Right cardiac atrium (tissue), 5 donors: ENCODE measurements around the gene KHSRP. TPM values are rescaled to one million over a fixed set of nuclear protein-coding genes. Genes with fewer than 3 reads are reported as not detected.

Experiments
- ATAC-seq, 2 donors: fragments of 200-7000 bp; cut with Tn5 transposase; one replicate each; pipeline versions ENCODE4 v1.8.0 to v1.9.1; 2020; ENCODE audit warnings: moderate library complexity in 2 of 2, mild to moderate bottlenecking in 1 of 2
- DNase-seq, 3 donors: peaks; one replicate each; pipeline ENCODE4 v3.0.0-alpha.2; 2020
- H3K27ac ChIP-seq: one replicate; pipeline ENCODE4 v1.5.1; 2013; ENCODE audit warnings: mild to moderate bottlenecking, low read length, control low read depth, moderate library complexity
- H3K27me3 ChIP-seq: one replicate; pipeline ENCODE4 v1.6.1; 2013; ENCODE audit not compliant: control insufficient read depth, insufficient read depth
- H3K4me1 ChIP-seq: one replicate; pipeline ENCODE4 v1.6.1; 2013; ENCODE audit warnings: low read length; ENCODE audit not compliant: control insufficient read depth, insufficient read depth
- H3K4me3 ChIP-seq: one replicate; pipeline ENCODE4 v1.5.1; 2013; ENCODE audit warnings: low read length, control low read depth
- H3K9me3 ChIP-seq: one replicate; pipeline ENCODE4 v1.6.1; 2013; ENCODE audit warnings: low read length; ENCODE audit not compliant: control insufficient read depth
- WGBS: extraction: QIAGEN DNeasy Blood & Tissue Kit; methylation state at CpG from one replicate; pipeline ENCODE4 v1.1.7; 2013; 5-methylcytosine and 5-hydroxymethylcytosine counted together
- intact Hi-C, 4 donors: fragments of 100-400 bp; cut with DNase I; formaldehyde crosslinking; loops; one replicate each; pipeline versions ENCODE4 v1.11.0 to v1.14.0; 2022 to 2023
- microRNA-seq, 2 donors: library from miRNA; unstranded; fragments of <30 nt; microRNA quantifications; one replicate each; pipeline ENCODE4 v1.2.0, GENCODE V29; 2020 to 2021
- polyA plus RNA-seq: library from polyadenylated mRNA; stranded (reverse); fragments of 200-250 nt; gene quantifications from one replicate; pipeline ENCODE4 v1.2.3, GENCODE V29; 2013
- total RNA-seq, 4 donors: library from RNA; stranded (reverse); fragmentation: NEBNext Ultra II Directional; extraction: Animal tissue kit (Norgen Biotek cat#: 25700); gene quantifications; one replicate each; pipeline ENCODE4 v1.2.1, GENCODE V29; 2021
- donor health status: healthy with polysubstance abuse.
- donor health status: DM: no; HTN: yes; CAD: no.
- donor health status: DM: no; HTN: no; CAD: no.
- donor health status: DM: no; HTN: yes; CAD: no; lungs with severe emphysema.
- donor health status: DM: yes; HTN: yes; CAD: no.

Gene KHSRP
- total and polyA plus RNA-seq, 5 donors = 84.8 to 134 (median 109) TPM

GRCh38 chr19:6364353-6364752 is 60.3 kb downstream of the KHSRP start:
- Histone ChIP-seq H3K27me3 (no peaks in the 10 kb centered on the region), H3K9me3 (no peaks in the 10 kb centered on the region), H3K4me1 (peaks cover 4% of the 10 kb centered on the region), H3K4me3 (no peak overlapping the region), H3K27ac (no peak overlapping the region)
- intact Hi-C loops = no loop called here
- DNase-seq (peak in 1 of 3 donors; percentile 66), ATAC-seq (no peak)
- 97% methylated on average over 21 of the region's 21 CpGs for WGBS

Small RNAs within 50 kb of the gene (microRNA-seq; reads per million reads assigned to microRNA genes)
- gene MIR3940 = 0.54 to 1.3 reads per million in 2 donors
- 0 reads per million in 2 donors for gene MIR6790
- 0 reads per million in 2 donors for gene MIR6885

Other genes starting within 250 kb of the KHSRP start
- 10 to 100 TPM; 62.5 to 67.3 (median 65.5) TPM for gene MLLT1, start 144.8 kb downstream of the KHSRP start, total RNA-seq
- gene MLLT1, start 144.8 kb downstream of the KHSRP start, polyA plus RNA-seq = 34.8 TPM
- gene ACER1, start 91.2 kb downstream of the KHSRP start, total RNA-seq = not detected
- gene ACER1, start 91.2 kb downstream of the KHSRP start, polyA plus RNA-seq = not detected
- gene CLPP, start 63.3 kb downstream of the KHSRP start, total RNA-seq = 10 to 100 TPM; 61.5 to 79.5 (median 68.6) TPM
- 73.0 TPM for gene CLPP, start 63.3 kb downstream of the KHSRP start, polyA plus RNA-seq
- gene ALKBH7, start 52.0 kb downstream of the KHSRP start, total RNA-seq = 100 to 1,000 TPM in 3 of 4 donors, 10 to 100 TPM in 1; 95.6 to 127 (median 119) TPM
- 99.0 TPM for gene ALKBH7, start 52.0 kb downstream of the KHSRP start, polyA plus RNA-seq
- gene PSPN, start 48.9 kb downstream of the KHSRP start, total RNA-seq = 1 to 10 TPM in 2 of 4 donors, under 1 TPM in 2; 0.68 to 1.3 (median 0.99) TPM
- gene PSPN, start 48.9 kb downstream of the KHSRP start, polyA plus RNA-seq = 0.50 TPM
- gene GTF2F1, start 31.6 kb downstream of the KHSRP start, total RNA-seq = 10 to 100 TPM; 30.8 to 39.8 (median 34.3) TPM
- 33.8 TPM for gene GTF2F1, start 31.6 kb downstream of the KHSRP start, polyA plus RNA-seq
- gene SLC25A41, start 9.0 kb upstream of the KHSRP start, total RNA-seq = under 1 TPM; 0.21 to 0.54 (median 0.29) TPM
- gene SLC25A41, start 9.0 kb upstream of the KHSRP start, polyA plus RNA-seq = 0.36 TPM
- gene SLC25A23, start 35.0 kb upstream of the KHSRP start, total RNA-seq = 10 to 100 TPM; 81.6 to 95.5 (median 89.7) TPM
- gene SLC25A23, start 35.0 kb upstream of the KHSRP start, polyA plus RNA-seq = 59.6 TPM
- gene CRB3, start 39.5 kb upstream of the KHSRP start, total RNA-seq = not detected
- 0.11 TPM for gene CRB3, start 39.5 kb upstream of the KHSRP start, polyA plus RNA-seq
- gene DENND1C, start 57.0 kb upstream of the KHSRP start, total RNA-seq = 1 to 10 TPM in 2 of 4 donors, under 1 TPM in 2; 0.54 to 1.9 (median 1.1) TPM
- gene DENND1C, start 57.0 kb upstream of the KHSRP start, polyA plus RNA-seq = 0.68 TPM
- 1 to 10 TPM in 3 of 4 donors, under 1 TPM in 1; 0.45 to 7.4 (median 2.7) TPM for gene TUBB4A, start 77.5 kb upstream of the KHSRP start, total RNA-seq
- 2.2 TPM for gene TUBB4A, start 77.5 kb upstream of the KHSRP start, polyA plus RNA-seq
- under 1 TPM; 0.17 to 0.91 (median 0.24) TPM for gene TNFSF9, start 106.2 kb upstream of the KHSRP start, total RNA-seq
- 0.14 TPM for gene TNFSF9, start 106.2 kb upstream of the KHSRP start, polyA plus RNA-seq
- gene CD70, start 166.3 kb upstream of the KHSRP start, total RNA-seq = not detected
- not detected for gene CD70, start 166.3 kb upstream of the KHSRP start, polyA plus RNA-seq
- 1 to 10 TPM in 2 of 4 donors, under 1 TPM in 2; 0.08 to 1.1 (median 0.83) TPM for gene TNFSF14, start 245.3 kb upstream of the KHSRP start, total RNA-seq
- gene TNFSF14, start 245.3 kb upstream of the KHSRP start, polyA plus RNA-seq = 0.29 TPM